H1 (cell line): Measurements from ENCODE around the gene CPNE4. TPM values are rescaled to one million over a fixed set of nuclear protein-coding genes. Genes with fewer than 3 reads are reported as not detected.

ENCODE experiments used
- GTF2F1 ChIP-seq: IDR thresholded peaks from 2 replicates; pipeline ENCODE4 v1.6.1; 2012; ENCODE audit warnings: low read depth, low read length, improper control_type of control experiment, borderline replicate concordance
- polyA plus RNA-seq, 7 experiments: library from polyadenylated mRNA; depleted of rRNA in 3 of 7; stranded (reverse) in 5 of 7; unstranded in 2 of 7; fragments of >200 nt in 5 of 7; fragments of 200-250 nt in 2 of 7; gene quantifications; 1 replicate in 5 of 7; 2 replicates in 1 of 7; 4 replicates in 1 of 7; pipeline versions ENCODE4 v1.2.1 to v1.2.3, GENCODE V29; 2011 to 2013; ENCODE audit warnings: missing spikeins in 2 of 7, mixed read lengths in 2 of 7
- total RNA-seq: library from RNA; stranded (reverse); fragmentation: NEBNext Ultra II Directional; extraction: Animal tissue kit (Norgen Biotek cat#: 25700); gene quantifications from 2 replicates; pipeline ENCODE4 v1.2.1, GENCODE V29; 2021

The CPNE4 gene
- total and polyA plus RNA-seq, 2 of the 8 experiments (the other 6 are each of a cell fraction or from before 2014, with no cell fraction given), result 0.82 to 3.8 TPM

GRCh38 chr3:131620977-131621376, 413.8 kb downstream of the CPNE4 start (continued):
- no peak for TF ChIP-seq GTF2F1
